Umbilical cord (tissue), 2 donors: Measurements from ENCODE around the gene SCAPER. TPM values are rescaled to one million over a fixed set of nuclear protein-coding genes. Genes with fewer than 3 reads are reported as not detected.

Experiments used
- DNase-seq: peaks from one replicate; pipeline ENCODE4 v3.0.0-alpha.2; 2015; ENCODE audit warnings: low spot score
- total RNA-seq: library from RNA; depleted of rRNA; stranded (reverse); fragments of >200 nt; gene quantifications from one replicate; pipeline ENCODE4 v1.2.3, GENCODE V29; 2014; ENCODE audit warnings: low replicate concordance; ENCODE audit not compliant: insufficient read depth

The SCAPER gene
- total RNA-seq: 22.4 TPM

DNA sequence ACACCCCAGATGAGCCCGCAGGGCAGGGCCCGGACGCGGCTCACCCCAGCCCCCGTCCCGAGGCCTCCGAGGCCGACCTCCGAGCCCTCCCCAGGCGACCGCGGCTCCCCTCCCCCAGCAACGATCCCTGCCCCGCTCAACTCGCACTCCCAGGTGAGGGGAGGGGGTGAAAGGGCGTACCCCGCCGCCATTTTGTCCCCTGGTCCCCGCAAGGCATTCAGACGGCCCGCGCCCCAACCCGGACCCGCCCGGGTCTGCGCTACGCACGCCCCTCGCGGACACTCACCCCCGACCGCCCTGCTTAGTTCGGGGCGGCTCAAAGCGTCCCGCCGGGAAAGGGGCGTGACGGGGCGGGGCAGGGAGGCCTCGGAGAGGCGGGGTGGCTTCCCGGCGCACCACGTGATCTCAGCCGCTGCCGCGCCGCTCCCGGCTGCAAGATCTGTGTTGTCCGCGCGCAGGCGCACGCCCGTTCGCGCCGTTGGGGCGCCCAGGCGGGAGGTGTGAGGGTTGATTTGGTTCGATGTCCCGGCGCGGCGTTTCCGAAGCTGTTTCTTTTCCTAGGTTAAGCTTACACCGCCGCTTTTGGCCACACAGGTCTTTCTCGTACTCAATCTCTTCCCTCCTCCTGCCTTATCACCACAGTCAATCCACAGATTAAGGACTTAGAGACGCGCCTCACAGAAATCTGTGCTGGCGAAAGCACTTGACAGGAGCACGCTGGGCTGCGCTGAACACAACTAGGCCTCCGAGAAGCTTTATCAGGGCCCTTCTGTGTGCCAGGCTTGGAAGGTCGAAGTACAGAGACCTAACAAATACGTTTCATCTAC is at the start of gene SCAPER:
Gene SCAPER (minus strand): TSS at position 328 of the 827 bp plus-strand sequence. CDS start 21,523 bp downstream, outside the sequence.
- peak; percentile 92 for DNase-seq

- DNase-seq: no peak
Observed at GRCh38 chr15:76954744-76955143, 49.6 kb upstream of the SCAPER start.

DNA sequence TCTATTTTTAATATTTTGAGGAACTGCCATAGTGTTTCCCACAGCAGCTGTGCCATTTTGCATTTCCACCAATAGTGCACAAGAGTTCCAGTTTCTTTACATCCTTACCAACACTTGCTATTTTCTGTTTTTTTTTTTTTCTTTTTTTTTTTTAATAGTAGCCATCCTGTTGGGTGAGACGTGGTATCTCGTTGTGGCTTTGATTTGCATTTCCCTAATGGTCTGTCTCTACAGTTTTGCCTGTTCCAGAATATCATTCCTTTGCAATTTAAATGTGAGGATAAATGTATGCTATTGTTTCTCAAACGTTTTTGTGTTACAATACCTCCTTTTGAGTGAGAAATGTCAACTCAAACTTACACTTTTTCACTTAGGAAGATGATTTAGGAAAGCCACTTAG is 48.8 kb upstream of the SCAPER start:
- DNase-seq: no peak

GRCh38 chr15:76951220-76951619 is 46.1 kb upstream of the SCAPER start:
- peak; percentile 73 for DNase-seq

GRCh38 chr15:76947454-76947853 is 42.3 kb upstream of the SCAPER start:
- no peak for DNase-seq

GRCh38 chr15:76945494-76946093 is 40.5 kb upstream of the SCAPER start:
- DNase-seq: peak; percentile 44

DNA sequence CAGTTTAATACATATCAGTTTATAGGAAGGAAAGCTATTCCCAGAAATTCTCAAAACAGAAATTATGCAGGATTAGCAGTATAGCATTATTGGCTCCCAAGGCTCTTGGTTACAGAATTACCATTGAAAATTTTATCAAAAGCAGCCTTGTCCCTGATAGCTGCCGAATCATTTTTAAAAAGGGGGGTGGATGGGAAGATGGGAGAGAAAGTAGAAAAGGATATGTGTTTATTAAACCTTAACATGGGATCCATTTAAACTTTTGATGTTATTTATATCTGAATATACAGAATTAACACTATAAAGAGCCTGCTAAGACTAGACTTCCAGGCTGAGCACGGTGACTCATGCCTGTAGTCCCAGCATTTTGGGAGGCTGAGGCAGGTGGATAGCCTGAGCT is 37.2 kb upstream of the SCAPER start:
- no peak for DNase-seq

DNA sequence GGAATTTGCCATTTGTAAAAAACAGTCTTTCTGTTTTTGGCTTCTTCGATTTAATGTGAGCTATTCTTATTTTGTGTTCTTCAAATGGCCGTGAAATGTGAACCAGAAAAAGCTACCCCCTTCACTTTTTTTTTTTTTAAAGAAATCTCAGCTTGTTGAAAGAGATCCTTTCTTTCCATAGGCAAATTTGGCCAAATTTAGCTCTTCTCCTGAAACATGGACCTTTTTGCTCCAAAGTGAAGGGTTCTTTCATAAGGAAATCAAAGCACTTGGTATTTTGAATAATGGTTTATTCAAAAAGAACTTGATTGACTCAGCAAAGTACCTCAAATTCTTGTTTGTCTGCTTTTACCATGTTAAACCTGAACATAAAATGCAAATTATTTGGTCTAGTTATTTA is 36.5 kb upstream of the SCAPER start:
- no peak for DNase-seq

DNA sequence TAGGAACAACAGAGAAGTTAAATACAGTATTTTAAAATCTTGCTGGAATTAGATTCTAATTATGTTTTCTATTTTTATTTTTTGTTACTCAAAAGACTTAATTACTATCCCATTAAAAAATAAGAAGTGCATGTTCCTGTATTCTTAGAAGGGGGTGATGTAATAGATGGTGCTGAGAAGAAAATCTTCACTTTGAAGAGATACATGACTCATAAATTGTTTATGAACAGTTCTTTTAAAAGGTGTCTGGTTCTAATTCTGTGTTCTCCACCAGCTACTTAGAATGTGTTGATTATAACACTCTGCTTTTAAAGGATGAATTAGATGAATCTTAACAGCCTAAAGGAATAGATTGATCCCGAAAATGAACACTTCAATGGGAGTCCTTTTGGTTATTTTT is 34.6 kb upstream of the SCAPER start:
- DNase-seq: no peak

- DNase-seq: no peak
Observed at GRCh38 chr15:76938752-76939151, 33.6 kb upstream of the SCAPER start.

- DNase-seq: no peak
Observed at GRCh38 chr15:76936671-76937070, 31.5 kb upstream of the SCAPER start.

DNA sequence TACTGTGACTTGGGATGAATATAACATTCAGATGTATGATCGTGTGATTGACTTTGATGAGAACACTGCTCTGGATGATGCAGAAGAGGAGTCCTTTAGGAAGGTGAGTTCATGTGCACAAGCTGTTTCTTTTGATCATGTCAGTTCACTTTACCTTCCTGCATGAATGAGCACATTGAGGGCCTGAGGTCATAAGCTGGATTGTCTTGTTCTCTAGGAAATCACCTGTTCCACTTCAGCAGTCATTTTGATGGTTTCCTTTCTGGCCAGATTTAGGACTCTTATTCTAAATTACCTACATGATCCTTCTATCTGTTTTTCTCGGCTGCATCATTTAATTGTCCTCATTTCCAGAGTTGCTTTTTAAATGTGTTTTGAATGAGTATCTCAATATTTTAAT is 30.5 kb upstream of the SCAPER start:
- no peak for DNase-seq

- peak; percentile 28 for DNase-seq
Observed at GRCh38 chr15:76932135-76932966, 27.2 kb upstream of the SCAPER start.

- peak; percentile 98 for DNase-seq
Observed at GRCh38 chr15:76931397-76932134, 26.4 kb upstream of the SCAPER start, which contains the start of gene RCN2. RCN2 (plus strand) TSS chr15:76931749; CDS start chr15:76931842, 93 bp downstream.

DNA sequence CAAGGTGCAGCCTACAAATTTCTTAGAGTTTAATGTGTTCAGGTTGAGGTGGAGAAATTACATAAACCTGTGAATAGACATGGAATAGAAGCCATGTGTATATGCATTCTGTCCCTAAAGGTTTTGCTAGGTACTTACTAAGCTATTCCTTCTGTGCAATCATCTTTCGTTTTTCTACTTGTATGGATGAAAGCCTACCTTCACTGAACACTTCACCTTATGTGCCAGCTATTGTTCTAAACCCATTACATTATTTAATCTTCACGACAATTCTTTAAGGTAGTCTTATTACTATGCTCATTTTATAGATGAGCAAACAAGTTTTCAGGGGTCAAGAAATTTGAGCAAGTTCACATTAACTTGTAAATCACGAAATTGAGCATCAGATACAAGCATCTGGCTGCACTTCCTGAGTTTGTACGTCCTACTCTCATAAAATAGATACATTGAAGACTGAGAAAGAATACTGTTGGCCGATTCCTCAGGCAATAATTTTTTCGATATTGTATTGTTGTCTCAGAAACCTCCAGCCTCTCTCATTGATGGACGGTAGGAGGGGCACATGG is 25.8 kb upstream of the SCAPER start:
- peak; percentile 7 for DNase-seq

DNA sequence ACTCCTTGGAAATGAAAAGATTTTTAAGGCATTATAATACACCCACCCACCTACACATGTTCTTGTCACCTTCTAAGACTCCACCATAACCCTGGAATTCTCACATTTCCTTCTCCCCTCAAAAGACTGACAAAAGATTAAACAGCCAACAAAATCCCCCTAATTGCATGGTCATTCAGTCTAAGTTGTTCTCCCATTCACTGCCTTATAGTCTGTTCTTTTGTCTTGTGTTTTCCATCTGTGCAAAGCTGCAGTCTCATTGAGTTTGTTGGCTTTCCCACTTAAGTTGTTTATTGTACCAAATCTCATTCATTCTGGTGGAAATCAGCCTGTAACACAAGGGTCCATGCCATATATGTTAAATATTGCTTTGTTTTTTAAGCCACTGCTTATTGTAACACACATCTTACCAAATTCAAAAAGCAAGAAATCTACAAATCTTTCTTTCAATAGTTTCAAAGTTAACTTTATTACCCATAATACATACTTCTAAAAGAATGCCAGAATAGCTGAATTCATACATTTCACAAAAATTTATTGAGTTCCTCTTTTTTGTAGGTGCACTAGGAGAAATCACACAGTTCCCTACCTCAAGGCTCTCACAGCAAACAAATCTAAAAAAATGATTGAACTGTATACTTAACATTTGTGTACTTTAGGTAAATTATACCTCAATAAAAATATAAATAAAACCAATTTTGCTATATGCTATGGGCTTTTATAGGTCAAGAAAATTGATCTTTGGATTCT is 24.0 kb upstream of the SCAPER start:
- DNase-seq: no peak

GRCh38 chr15:76928201-76928600 is 23.1 kb upstream of the SCAPER start:
- DNase-seq: no peak

- no peak for DNase-seq
Observed at GRCh38 chr15:76916369-76916768, 11.2 kb upstream of the SCAPER start.

DNA sequence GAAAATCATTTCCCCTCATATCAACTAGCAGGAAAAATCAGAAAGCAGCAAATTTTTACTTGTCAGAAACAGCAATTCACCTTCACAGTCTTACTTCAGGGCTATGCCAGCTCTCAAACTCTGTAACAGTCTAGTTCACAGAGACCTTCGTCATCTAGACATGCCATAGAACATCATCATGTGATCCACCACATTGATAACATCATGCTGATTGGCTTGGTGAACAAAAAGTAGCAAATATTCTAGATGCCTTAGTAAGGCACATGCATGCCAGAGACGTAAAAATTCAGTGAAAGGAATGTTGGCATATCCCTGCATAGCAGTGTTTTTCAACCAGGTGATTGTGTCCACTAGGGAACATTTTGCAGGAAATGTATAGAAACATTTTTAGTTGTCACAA is 8.6 kb upstream of the SCAPER start:
- no peak for DNase-seq

DNA sequence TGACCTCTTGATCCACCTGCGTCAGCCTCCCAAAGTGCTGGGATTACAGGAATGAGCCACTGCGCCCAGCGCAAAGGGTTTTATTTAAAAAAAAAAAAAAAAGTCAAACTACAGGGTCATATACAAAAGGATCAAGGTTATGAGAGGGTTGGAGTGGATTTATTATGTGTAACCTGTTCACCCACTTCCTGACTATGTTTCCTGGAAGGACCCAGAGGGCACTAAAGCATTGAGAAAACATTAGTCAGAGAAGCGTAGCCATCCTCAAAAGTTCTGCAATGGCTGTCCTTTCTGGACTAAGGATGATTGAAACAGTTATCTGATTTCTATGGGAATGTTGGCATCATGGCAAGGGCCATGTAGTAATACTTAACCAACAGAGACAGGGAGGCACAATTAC is 7.3 kb upstream of the SCAPER start:
- no peak for DNase-seq
